ENCODE results near the gene UBL4B. TPM values are rescaled to one million over a fixed set of nuclear protein-coding genes. Genes with fewer than 3 reads are reported as not detected.

The UBL4B gene
- total RNA-seq, 4 donors from 2014 or later, result not detected

GRCh38 chr1:110161165-110161564, 48.9 kb downstream of the UBL4B start:
- no peaks in the 10 kb centered on the region for H3K27me3 ChIP-seq
- DNase-seq, result no peak
- no peak overlapping the region for H3K4me3 ChIP-seq
- no peaks in the 10 kb centered on the region for H3K4me1 ChIP-seq
- intact Hi-C loops (cut with DNase I; ENCODE audit: low total_unique reads), result no loop called here
- H3K27ac ChIP-seq, result no peak overlapping the region
- no peaks in the 10 kb centered on the region for H3K9me3 ChIP-seq
- H3K36me3 ChIP-seq, result no peaks in the 10 kb centered on the region
- no peak for TF ChIP-seq POLR2A (IDR thresholded peaks at IDR 0.05)
- TF ChIP-seq CTCF (IDR thresholded peaks at IDR 0.05), result no peak

- Histone ChIP-seq H3K36me3 (no peaks in the 10 kb centered on the region), H3K4me1 (no peaks in the 10 kb centered on the region), H3K27ac (no peak overlapping the region), H3K27me3 (no peaks in the 10 kb centered on the region), H3K9me3 (no peaks in the 10 kb centered on the region), H3K4me3 (no peak overlapping the region)
- DNase-seq, result no peak
- intact Hi-C loops (cut with DNase I; ENCODE audit: low total_unique reads), result no loop called here
- no peak for TF ChIP-seq CTCF (IDR thresholded peaks at IDR 0.05)
- no peak for TF ChIP-seq POLR2A (IDR thresholded peaks at IDR 0.05)
Observed at GRCh38 chr1:110161849-110162248, 49.6 kb downstream of the UBL4B start.

Other genes starting within 250 kb of the UBL4B start
- 10 to 100 TPM; 19.8 to 48.2 (median 34.2) TPM for gene CSF1, start 201.6 kb upstream of the UBL4B start, total RNA-seq
- 100 to 1,000 TPM in 1 of 4 donors, 10 to 100 TPM in 3; 51.2 to 183 (median 70.2) TPM for gene AHCYL1, start 127.7 kb upstream of the UBL4B start, total RNA-seq
- gene STRIP1, start 77.8 kb upstream of the UBL4B start, total RNA-seq, result 100 to 1,000 TPM in 1 of 4 donors, 10 to 100 TPM in 3; 17.1 to 102 (median 42.0) TPM
- gene ALX3, start 41.8 kb upstream of the UBL4B start, total RNA-seq, result under 1 TPM in 2 of 4 donors, not detected in 2; 0.21 to 0.26 TPM
- under 1 TPM in 2 of 4 donors, not detected in 2; 0.07 to 0.15 TPM for gene SLC6A17, start 38.1 kb downstream of the UBL4B start, total RNA-seq
- 10 to 100 TPM in 1 of 4 donors, 1 to 10 TPM in 3; 2.1 to 29.4 (median 3.9) TPM for gene KCNC4, start 97.9 kb downstream of the UBL4B start, total RNA-seq
- 10 to 100 TPM in 3 of 4 donors, 1 to 10 TPM in 1; 9.2 to 71.1 (median 20.8) TPM for gene RBM15, start 226.9 kb downstream of the UBL4B start, total RNA-seq

Data from uterus (tissue), 4 donors.